22Rv1 (cell line): ENCODE measurements around the gene POMGNT2.

Source experiments
- H3K27ac ChIP-seq: fragments of 450-650 bp; 2 replicates; pipeline ENCODE4 v1.5.1; 2017
- ZFX ChIP-seq: fragments of 450-650 bp; IDR thresholded peaks from 2 replicates; pipeline ENCODE4 v1.6.1; 2017; ENCODE audit warnings: antibody characterized with exemption, borderline replicate concordance
- TF ChIP-seq, protein P1 (sequence below): fragments of 450-650 bp; IDR thresholded peaks from 2 replicates; pipeline ENCODE4 v1.5.1; 2017; ENCODE audit warnings: mild to moderate bottlenecking

The POMGNT2 gene

DNA sequence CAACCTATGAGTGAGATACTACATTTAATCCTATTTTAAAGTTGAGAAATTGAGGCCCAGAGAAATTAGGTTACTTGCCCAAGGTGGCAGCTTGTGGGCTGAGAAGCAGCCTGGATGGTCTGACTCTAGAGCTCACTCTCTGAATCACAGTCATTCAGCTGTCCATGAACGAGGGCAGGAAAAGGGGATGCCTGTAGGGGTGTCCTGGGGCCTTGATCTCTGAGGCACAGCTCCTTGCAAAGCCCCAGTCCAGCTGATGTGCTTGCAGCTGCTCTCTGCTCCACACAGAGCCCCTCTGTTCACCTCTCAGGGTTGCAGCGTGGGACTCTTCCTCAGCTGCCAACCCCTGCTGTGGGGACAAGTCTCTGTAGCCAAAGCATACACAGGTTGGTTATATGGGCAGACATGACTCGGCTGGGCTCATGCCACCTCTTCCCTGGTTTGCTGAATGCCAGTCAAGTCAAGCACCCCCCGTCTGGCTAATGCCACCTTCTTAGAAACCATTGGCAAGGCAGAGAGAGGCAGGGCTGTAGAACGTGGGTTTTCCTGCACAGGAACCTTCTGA is 70.0 kb downstream of the POMGNT2 start:
- TF ChIP-seq, protein P1, sequence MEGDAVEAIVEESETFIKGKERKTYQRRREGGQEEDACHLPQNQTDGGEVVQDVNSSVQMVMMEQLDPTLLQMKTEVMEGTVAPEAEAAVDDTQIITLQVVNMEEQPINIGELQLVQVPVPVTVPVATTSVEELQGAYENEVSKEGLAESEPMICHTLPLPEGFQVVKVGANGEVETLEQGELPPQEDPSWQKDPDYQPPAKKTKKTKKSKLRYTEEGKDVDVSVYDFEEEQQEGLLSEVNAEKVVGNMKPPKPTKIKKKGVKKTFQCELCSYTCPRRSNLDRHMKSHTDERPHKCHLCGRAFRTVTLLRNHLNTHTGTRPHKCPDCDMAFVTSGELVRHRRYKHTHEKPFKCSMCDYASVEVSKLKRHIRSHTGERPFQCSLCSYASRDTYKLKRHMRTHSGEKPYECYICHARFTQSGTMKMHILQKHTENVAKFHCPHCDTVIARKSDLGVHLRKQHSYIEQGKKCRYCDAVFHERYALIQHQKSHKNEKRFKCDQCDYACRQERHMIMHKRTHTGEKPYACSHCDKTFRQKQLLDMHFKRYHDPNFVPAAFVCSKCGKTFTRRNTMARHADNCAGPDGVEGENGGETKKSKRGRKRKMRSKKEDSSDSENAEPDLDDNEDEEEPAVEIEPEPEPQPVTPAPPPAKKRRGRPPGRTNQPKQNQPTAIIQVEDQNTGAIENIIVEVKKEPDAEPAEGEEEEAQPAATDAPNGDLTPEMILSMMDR, result no peak
- no peak for TF ChIP-seq ZFX
- no peak overlapping the region for H3K27ac ChIP-seq

DNA sequence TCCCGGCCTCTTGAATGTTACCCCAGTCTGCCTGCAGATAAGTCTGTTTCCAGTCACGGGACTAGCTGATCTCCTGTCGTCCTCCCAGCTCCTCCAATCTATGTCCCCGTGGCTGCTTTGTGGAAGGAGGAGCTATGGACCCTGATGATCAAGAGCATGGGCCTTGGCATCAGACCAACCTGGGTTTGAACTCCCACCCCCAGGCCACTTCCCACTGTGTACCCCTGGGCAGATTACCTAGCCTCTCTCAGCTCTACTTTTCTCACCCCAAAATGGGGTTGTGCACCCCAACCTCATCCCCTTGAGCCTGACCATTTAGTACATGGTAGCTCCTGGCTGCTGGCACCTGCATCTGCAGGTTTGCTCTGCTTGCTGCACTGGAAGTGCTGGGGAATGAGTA is 71.0 kb downstream of the POMGNT2 start:
- no peak overlapping the region for H3K27ac ChIP-seq
- TF ChIP-seq, protein P1, result no peak
- TF ChIP-seq ZFX, result no peak

DNA sequence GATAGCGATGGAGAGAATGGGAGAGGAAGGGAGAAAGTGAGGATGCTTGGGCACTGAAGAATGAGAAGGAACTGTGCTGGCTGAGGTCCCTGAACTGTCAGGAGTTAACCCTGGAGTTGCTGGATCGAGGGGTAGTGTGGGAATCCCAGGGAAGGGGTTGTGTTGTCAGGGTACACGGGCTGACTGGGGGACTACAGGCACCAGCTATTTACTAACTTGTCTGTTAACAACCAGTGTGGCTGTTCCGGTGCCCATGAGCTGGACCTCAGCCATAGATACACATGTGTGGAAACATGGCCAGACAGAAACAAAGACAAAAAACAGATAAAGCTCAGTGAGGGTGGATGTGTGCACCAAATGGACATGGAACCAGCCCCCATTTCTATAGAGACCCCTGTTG is 71.7 kb downstream of the POMGNT2 start:
- H3K27ac ChIP-seq, result no peak overlapping the region
- TF ChIP-seq, protein P1, result no peak
- no peak for TF ChIP-seq ZFX

DNA sequence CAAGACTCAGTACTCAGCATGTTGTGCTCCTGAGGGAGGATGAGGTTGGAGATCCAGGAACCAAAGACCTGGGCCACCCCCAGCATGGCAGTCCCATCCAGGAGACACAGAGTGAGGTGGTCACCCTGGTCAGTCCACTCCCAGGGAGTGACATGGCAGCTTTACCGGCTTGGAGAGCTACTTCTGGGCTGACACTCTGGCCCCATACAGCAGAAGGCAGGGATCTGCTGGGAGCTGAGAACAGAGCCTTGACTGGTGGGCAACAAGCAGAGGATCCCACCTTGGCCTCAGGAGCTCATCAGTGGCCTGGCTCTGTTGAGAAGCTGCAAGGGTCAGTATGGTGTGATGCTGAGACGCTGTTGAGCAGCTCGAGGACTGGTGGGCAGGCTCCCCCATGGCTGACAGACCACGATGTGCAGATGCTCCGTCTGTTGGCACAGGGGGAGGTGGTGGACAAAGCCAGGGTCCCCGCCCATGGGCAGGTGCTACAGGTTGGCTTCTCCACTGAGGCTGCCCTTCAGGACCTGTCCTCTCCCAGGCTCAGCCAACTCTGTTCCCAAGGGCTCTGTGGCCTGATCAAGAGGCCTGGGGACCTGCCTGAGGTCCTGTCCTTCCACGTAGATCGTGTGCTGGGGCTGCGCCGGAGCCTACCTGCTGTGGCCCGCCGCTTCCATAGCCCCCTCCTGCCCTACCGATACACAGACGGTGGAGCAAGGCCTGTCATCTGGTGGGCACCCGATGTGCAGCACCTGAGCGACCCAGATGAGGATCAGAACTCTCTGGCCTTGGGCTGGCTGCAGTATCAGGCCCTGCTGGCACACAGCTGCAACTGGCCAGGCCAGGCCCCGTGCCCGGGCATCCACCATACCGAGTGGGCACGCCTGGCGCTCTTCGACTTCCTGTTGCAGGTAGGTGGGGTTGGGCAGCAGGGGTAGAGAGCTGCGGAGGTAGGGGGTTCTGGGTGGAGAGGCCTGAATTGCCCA is 72.9 kb downstream of the POMGNT2 start:
- H3K27ac ChIP-seq, result no peak overlapping the region
- no peak for TF ChIP-seq ZFX
- TF ChIP-seq, protein P1, result no peak

DNA sequence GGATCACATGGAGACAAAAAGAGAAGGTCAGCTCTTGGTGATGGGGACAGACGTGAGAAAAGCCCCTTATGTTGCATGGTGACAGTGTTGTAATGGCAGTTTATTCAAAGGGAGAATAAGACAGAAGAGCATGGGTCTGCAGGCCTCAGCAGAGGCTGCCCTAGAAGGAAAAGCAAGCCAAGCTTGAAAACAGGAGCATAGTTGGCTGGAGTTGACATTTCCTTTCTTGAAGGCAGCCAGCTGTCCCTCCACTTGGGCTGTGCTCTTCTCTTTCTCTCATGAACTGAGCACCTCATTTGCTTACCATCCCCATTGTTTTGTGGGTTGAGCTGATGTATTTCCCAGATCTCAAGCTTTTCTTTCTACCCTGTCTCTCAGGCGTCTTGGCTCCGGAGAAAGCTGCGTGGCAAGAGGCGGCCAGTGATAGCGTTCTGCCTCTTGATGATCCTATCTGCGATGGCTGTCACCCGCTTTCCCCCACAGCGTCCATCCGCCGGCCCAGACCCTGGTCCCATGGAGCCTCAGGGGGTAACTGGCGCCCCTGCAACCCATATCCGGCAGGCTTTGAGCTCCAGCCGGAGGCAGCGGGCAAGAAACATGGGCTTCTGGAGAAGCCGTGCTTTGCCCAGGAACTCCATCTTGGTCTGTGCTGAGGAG is 73.9 kb downstream of the POMGNT2 start:
- TF ChIP-seq, protein P1, result no peak
- TF ChIP-seq ZFX, result no peak
- no peak overlapping the region for H3K27ac ChIP-seq

DNA sequence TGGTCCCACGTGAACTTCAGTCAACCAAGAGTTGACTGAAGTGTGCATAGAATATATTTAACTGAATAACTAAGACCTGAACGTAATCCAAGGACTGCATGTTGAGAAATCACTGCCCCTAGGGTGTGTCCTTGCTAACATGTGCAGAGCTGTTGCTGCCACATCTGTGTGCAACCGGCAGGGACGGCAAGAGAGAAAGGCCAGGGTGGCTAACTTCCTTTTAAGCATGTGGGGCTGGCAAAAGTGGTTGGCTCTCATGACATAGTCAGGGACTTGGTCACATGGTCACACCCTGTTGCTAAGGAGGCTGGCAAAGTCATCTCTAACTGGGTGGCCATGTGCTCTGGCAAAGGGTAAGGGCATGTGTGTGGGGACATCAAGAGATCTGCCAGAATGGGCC is 74.4 kb downstream of the POMGNT2 start:
- TF ChIP-seq ZFX, result no peak
- TF ChIP-seq, protein P1, result no peak
- no peak overlapping the region for H3K27ac ChIP-seq
